Mucosa of rectum (tissue), 2 donors: ENCODE measurements around the gene DNAJB9.

Experiments used
- H3K27ac ChIP-seq, 2 donors: one replicate each; pipeline ENCODE4 v1.7.0; 2013; ENCODE audit warnings: inconsistent platforms in 2 of 2, low read depth in 2 of 2, low read length in 2 of 2
- H3K27me3 ChIP-seq, 2 donors: one replicate each; pipeline ENCODE4 v1.7.0; 2013; ENCODE audit warnings: low read length in 2 of 2; ENCODE audit not compliant: control insufficient read depth in 2 of 2, insufficient read depth in 2 of 2
- H3K36me3 ChIP-seq, 2 donors: one replicate each; pipeline ENCODE4 v1.7.0; 2013; ENCODE audit warnings: low read length in 2 of 2; ENCODE audit not compliant: control insufficient read depth in 2 of 2, insufficient read depth in 2 of 2
- H3K4me1 ChIP-seq, 2 donors: one replicate each; pipeline ENCODE4 v1.7.0; 2013; ENCODE audit warnings: low read length in 2 of 2, mild to moderate bottlenecking in 1 of 2; ENCODE audit not compliant: control insufficient read depth in 2 of 2, insufficient read depth in 2 of 2
- H3K4me3 ChIP-seq, 2 donors: one replicate each; pipeline ENCODE4 v1.7.0; 2013; ENCODE audit warnings: low read length in 2 of 2
- H3K9ac ChIP-seq, 2 donors: one replicate each; pipeline ENCODE4 v1.7.0; 2013; ENCODE audit warnings: low read length in 2 of 2, low read depth in 1 of 2, mild to moderate bottlenecking in 1 of 2
- H3K9me3 ChIP-seq, 2 donors: one replicate each; pipeline ENCODE4 v1.7.0; 2013; ENCODE audit warnings: low read length in 2 of 2; ENCODE audit not compliant: control insufficient read depth in 2 of 2
- donor health status: healthy.
- donor health status: Normal muscosa, but diverticular disease.

Gene DNAJB9

GRCh38 chr7:108584211-108584610, 14.5 kb downstream of the DNAJB9 start:
- H3K4me3 ChIP-seq, result no peak overlapping the region
- H3K9ac ChIP-seq, result no peak overlapping the region
- H3K9me3 ChIP-seq, result peaks cover 0 to 5% of the 10 kb centered on the region in 2 donors
- no peaks in the 10 kb centered on the region for H3K27me3 ChIP-seq
- peaks cover 0 to 6% of the 10 kb centered on the region in 2 donors for H3K36me3 ChIP-seq
- no peaks in the 10 kb centered on the region for H3K4me1 ChIP-seq
- no peak overlapping the region for H3K27ac ChIP-seq

- Histone ChIP-seq H3K27ac (no peak overlapping the region), H3K4me1 (no peaks in the 10 kb centered on the region), H3K27me3 (no peaks in the 10 kb centered on the region), H3K9me3 (no peaks in the 10 kb centered on the region), H3K4me3 (no peak overlapping the region), H3K9ac (no peak overlapping the region), H3K36me3 (no peaks in the 10 kb centered on the region)
Measured at GRCh38 chr7:108585843-108586242, 16.2 kb downstream of the DNAJB9 start.

- Histone ChIP-seq H3K36me3 (no peaks in the 10 kb centered on the region), H3K9ac (no peak overlapping the region), H3K4me3 (no peak overlapping the region), H3K27ac (no peak overlapping the region), H3K27me3 (no peaks in the 10 kb centered on the region), H3K4me1 (no peaks in the 10 kb centered on the region), H3K9me3 (no peaks in the 10 kb centered on the region)
Measured at GRCh38 chr7:108586274-108586710, 16.6 kb downstream of the DNAJB9 start.

- Histone ChIP-seq H3K27ac (no peak overlapping the region), H3K9ac (no peak overlapping the region), H3K36me3 (no peaks in the 10 kb centered on the region), H3K4me1 (no peaks in the 10 kb centered on the region), H3K9me3 (no peaks in the 10 kb centered on the region), H3K27me3 (no peaks in the 10 kb centered on the region), H3K4me3 (no peak overlapping the region)
Measured at GRCh38 chr7:108589199-108589598, 19.5 kb downstream of the DNAJB9 start.

- no peak overlapping the region for H3K27ac ChIP-seq
- no peak overlapping the region for H3K4me3 ChIP-seq
- H3K27me3 ChIP-seq, result no peaks in the 10 kb centered on the region
- no peaks in the 10 kb centered on the region for H3K4me1 ChIP-seq
- no peaks in the 10 kb centered on the region for H3K36me3 ChIP-seq
- no peak overlapping the region for H3K9ac ChIP-seq
- H3K9me3 ChIP-seq, result no peaks in the 10 kb centered on the region
Measured at GRCh38 chr7:108589874-108590273, 20.2 kb downstream of the DNAJB9 start.

- H3K9ac ChIP-seq, result no peak overlapping the region
- H3K27ac ChIP-seq, result no peak overlapping the region
- no peaks in the 10 kb centered on the region for H3K27me3 ChIP-seq
- H3K4me1 ChIP-seq, result no peaks in the 10 kb centered on the region
- H3K4me3 ChIP-seq, result no peak overlapping the region
- H3K36me3 ChIP-seq, result no peaks in the 10 kb centered on the region
- no peaks in the 10 kb centered on the region for H3K9me3 ChIP-seq
Measured at GRCh38 chr7:108590606-108591005, 20.9 kb downstream of the DNAJB9 start.

- Histone ChIP-seq H3K4me1 (no peaks in the 10 kb centered on the region), H3K27me3 (no peaks in the 10 kb centered on the region), H3K4me3 (no peak overlapping the region), H3K36me3 (no peaks in the 10 kb centered on the region), H3K9me3 (no peaks in the 10 kb centered on the region), H3K27ac (no peak overlapping the region), H3K9ac (no peak overlapping the region)
Measured at GRCh38 chr7:108592646-108593201, 23.1 kb downstream of the DNAJB9 start.

- Histone ChIP-seq H3K4me1 (no peaks in the 10 kb centered on the region), H3K9ac (no peak overlapping the region)
Measured at GRCh38 chr7:108596560-108596959, 26.9 kb downstream of the DNAJB9 start.

GRCh38 chr7:108598153-108598552, 28.5 kb downstream of the DNAJB9 start:
- no peaks in the 10 kb centered on the region for H3K9me3 ChIP-seq
- H3K4me3 ChIP-seq, result no peak overlapping the region
- no peaks in the 10 kb centered on the region for H3K27me3 ChIP-seq
- H3K9ac ChIP-seq, result no peak overlapping the region
- H3K27ac ChIP-seq, result no peak overlapping the region
- H3K4me1 ChIP-seq, result no peaks in the 10 kb centered on the region
- H3K36me3 ChIP-seq, result no peaks in the 10 kb centered on the region

More at GRCh38 chr7:108596560-108596959, 26.9 kb downstream of the DNAJB9 start:
- H3K27ac ChIP-seq, result no peak overlapping the region
- H3K9me3 ChIP-seq, result no peaks in the 10 kb centered on the region
- no peaks in the 10 kb centered on the region for H3K36me3 ChIP-seq
- no peaks in the 10 kb centered on the region for H3K27me3 ChIP-seq
- H3K4me3 ChIP-seq, result no peak overlapping the region

GRCh38 chr7:108598914-108599580, 29.4 kb downstream of the DNAJB9 start:
- Histone ChIP-seq H3K36me3 (no peaks in the 10 kb centered on the region), H3K4me3 (no peak overlapping the region), H3K27me3 (no peaks in the 10 kb centered on the region), H3K4me1 (no peaks in the 10 kb centered on the region), H3K9ac (no peak overlapping the region), H3K9me3 (no peaks in the 10 kb centered on the region), H3K27ac (no peak overlapping the region)
